ENCODE measurements around the gene MLC1. TPM values are rescaled to one million over a fixed set of nuclear protein-coding genes. Genes with fewer than 3 reads are reported as not detected.

Gene MLC1
- polyA plus RNA-seq, 1 donor (not counting 4 experiments of a cell fraction or from before 2014, with no cell fraction given): not detected

GRCh38 chr22:50121202-50121740 lies 36.0 kb upstream of the MLC1 start:
- Histone ChIP-seq H3K27ac (ENCODE audit: control insufficient read depth, insufficient read depth, low read length) (no peak overlapping the region), H3K36me3 (ENCODE audit: control insufficient read depth in 2 of 2, extremely low read depth in 1 of 2, insufficient read depth in 2 of 2, low read length in 2 of 2) (no peaks in the 10 kb centered on the region), H3K79me2 (ENCODE audit: control insufficient read depth, insufficient read depth, low read length) (no peaks in the 10 kb centered on the region), H3K4me3 (ENCODE audit: control insufficient read depth in 2 of 3, extremely low read depth in 1 of 3, insufficient read depth in 2 of 3, low read depth in 1 of 3, low read length in 3 of 3) (no peak overlapping the region), H2AFZ (ENCODE audit: control insufficient read depth, low read length) (no peak overlapping the region), H3K9me1 (ENCODE audit: control insufficient read depth, extremely low read depth, insufficient read depth, low read length) (no peaks in the 10 kb centered on the region), H3K9ac (ENCODE audit: control insufficient read depth, extremely low read depth, insufficient read depth, low read length) (no peak overlapping the region), H3K9me3 (ENCODE audit: control insufficient read depth, low read depth, low read length) (peaks cover 5% of the 10 kb centered on the region), H4K20me1 (ENCODE audit: control insufficient read depth, extremely low read depth, insufficient read depth, low read length) (no peaks in the 10 kb centered on the region), H3K27me3 (ENCODE audit: control insufficient read depth, extremely low read depth, insufficient read depth, low read length) (peaks cover 32% of the 10 kb centered on the region), H3K4me1 (ENCODE audit: control insufficient read depth, extremely low read depth, insufficient read depth, low read length) (no peaks in the 10 kb centered on the region), H3K4me2 (ENCODE audit: control insufficient read depth, extremely low read depth, insufficient read depth, low read depth, low read length) (no peak overlapping the region)
- TF ChIP-seq CTCF (optimal IDR thresholded peaks at IDR 0.05 in 1 of 3, IDR thresholded peaks at IDR 0.05 in 1 of 3, conservative IDR thresholded peaks at IDR 0.05 in 1 of 3; ENCODE audit: extremely low read depth in 1 of 3, insufficient read depth in 2 of 3, low read length in 3 of 3) (no peak), EZH2 (IDR thresholded peaks at IDR 0.05; ENCODE audit: low read length) (no peak)
- dilution Hi-C loops (cut with MboI; ENCODE audit: extremely low pct_ligation_motif_present, low sequenced_read_pairs): no loop called here
- FAIRE-seq (no peak), DNase-seq (ENCODE audit: low read depth, low spot score) (no peak)

GRCh38 chr22:50119768-50120251 lies 34.6 kb upstream of the MLC1 start:
- H3K79me2 ChIP-seq (ENCODE audit: control insufficient read depth, insufficient read depth, low read length): no peaks in the 10 kb centered on the region
- DNase-seq (ENCODE audit: low read depth, low spot score): no peak
- H3K36me3 ChIP-seq (ENCODE audit: control insufficient read depth in 2 of 2, extremely low read depth in 1 of 2, insufficient read depth in 2 of 2, low read length in 2 of 2): no peaks in the 10 kb centered on the region
- peaks cover under 1% of the 10 kb centered on the region for H3K4me1 ChIP-seq (ENCODE audit: control insufficient read depth, extremely low read depth, insufficient read depth, low read length)
- dilution Hi-C loops (cut with MboI; ENCODE audit: extremely low pct_ligation_motif_present, low sequenced_read_pairs): no loop called here
- H3K4me3 ChIP-seq (ENCODE audit: control insufficient read depth in 2 of 3, extremely low read depth in 1 of 3, insufficient read depth in 2 of 3, low read depth in 1 of 3, low read length in 3 of 3): no peak overlapping the region
- H3K27ac ChIP-seq (ENCODE audit: control insufficient read depth, insufficient read depth, low read length): no peak overlapping the region
- FAIRE-seq: no peak
- H3K27me3 ChIP-seq (ENCODE audit: control insufficient read depth, extremely low read depth, insufficient read depth, low read length): peaks cover 28% of the 10 kb centered on the region
- no peak for TF ChIP-seq CTCF (optimal IDR thresholded peaks at IDR 0.05 in 1 of 3, IDR thresholded peaks at IDR 0.05 in 1 of 3, conservative IDR thresholded peaks at IDR 0.05 in 1 of 3; ENCODE audit: extremely low read depth in 1 of 3, insufficient read depth in 2 of 3, low read length in 3 of 3)
- no peak for TF ChIP-seq EZH2 (IDR thresholded peaks at IDR 0.05; ENCODE audit: low read length)
- H3K9me3 ChIP-seq (ENCODE audit: control insufficient read depth, low read depth, low read length): peaks cover 5% of the 10 kb centered on the region
- H3K9me1 ChIP-seq (ENCODE audit: control insufficient read depth, extremely low read depth, insufficient read depth, low read length): no peaks in the 10 kb centered on the region
- no peaks in the 10 kb centered on the region for H4K20me1 ChIP-seq (ENCODE audit: control insufficient read depth, extremely low read depth, insufficient read depth, low read length)
- H3K9ac ChIP-seq (ENCODE audit: control insufficient read depth, extremely low read depth, insufficient read depth, low read length): no peak overlapping the region
- H2AFZ ChIP-seq (ENCODE audit: control insufficient read depth, low read length): no peak overlapping the region
- no peak overlapping the region for H3K4me2 ChIP-seq (ENCODE audit: control insufficient read depth, extremely low read depth, insufficient read depth, low read depth, low read length)
